Measurements from ENCODE around the gene AFMID. TPM values are rescaled to one million over a fixed set of nuclear protein-coding genes. Genes with fewer than 3 reads are reported as not detected.

The AFMID gene
- total and polyA plus RNA-seq, 2 of the 13 experiments (the other 11 are each of a cell fraction or from before 2014, with no cell fraction given): 249 to 270 TPM

GRCh38 chr17:78236362-78237127, 49.4 kb downstream of the AFMID start (continued):
- no peak for TF ChIP-seq FOXC1 (CRISPR knock-in tag; IDR thresholded peaks at IDR 0.05; ENCODE audit: borderline replicate concordance)
- peak; percentile 75 for TF ChIP-seq PBX2 (CRISPR knock-in tag; IDR thresholded peaks at IDR 0.05)
- TF ChIP-seq ZFYVE20 (CRISPR knock-in tag; IDR thresholded peaks at IDR 0.05; ENCODE audit: borderline replicate concordance, low read depth): no peak
- no peak for TF ChIP-seq ZNF670 (CRISPR knock-in tag; IDR thresholded peaks at IDR 0.05; ENCODE audit: borderline replicate concordance)
- no peak for TF ChIP-seq FOXP1 (IDR thresholded peaks at IDR 0.05)
- no peak for TF ChIP-seq FOXP1 (CRISPR knock-in tag; IDR thresholded peaks at IDR 0.05)
- TF ChIP-seq ZNF589 (CRISPR knock-in tag; conservative IDR thresholded peaks at IDR 0.05): no peak

GRCh38 chr17:78237401-78238012, 50.3 kb downstream of the AFMID start:
- H3K4me2 ChIP-seq (ENCODE audit: low read depth, low read length): peak overlapping the region; percentile 41
- peaks cover 51% of the 10 kb centered on the region for H3K4me1 ChIP-seq (ENCODE audit: insufficient read depth, low read length)
- no peaks in the 10 kb centered on the region for H4K20me1 ChIP-seq (ENCODE audit: insufficient read depth, low read length)
- ChIA-PET CTCF (ENCODE audit: low intra/inter-chr PET ratio, low total read pairs) (interaction anchor here (1.2 kb wide), 1 partner anchor 13 kb away, joined by 3 read pairs; no protein-coding TSS in a partner anchor), POLR2A (interaction anchor here (0.5 to 1.3 kb wide), 3 partner anchors 49 to 132 kb away, joined by 3 to 4 read pairs (median 4); no protein-coding TSS in a partner anchor)
- H3K27ac ChIP-seq (ENCODE audit: extremely low read length, insufficient read depth, low read length): no peak overlapping the region
- ATAC-seq: no peak
- H3K4me3 ChIP-seq (replicated peaks in 1 of 3; ENCODE audit: insufficient read depth in 1 of 3, low read depth in 2 of 3, low read length in 3 of 3): peak overlapping the region in 1 of 3 experiments; percentile 17; a peak in 1 of 6 replicates
- 16% methylated on average over 8 of the region's 11 CpGs for WGBS (ENCODE audit: low lambda C conversion rate)
- no peak overlapping the region for H2AFZ ChIP-seq (ENCODE audit: low read length)
- DNase-seq (ENCODE audit: low spot score): no peak
- intact Hi-C loops (cut with micrococcal nuclease; ENCODE audit: unreplicated experiment): no loop called here
- H3K9me3 ChIP-seq (ENCODE audit: low read length): no peaks in the 10 kb centered on the region
- BruUV-seq (replicated peaks): no TSS peak
- no peaks in the 10 kb centered on the region for H3K36me3 ChIP-seq (replicated peaks in 1 of 2; ENCODE audit: control insufficient read depth in 1 of 2, insufficient read depth in 2 of 2, low read length in 2 of 2)
- FAIRE-seq: no peak
- H3K27me3 ChIP-seq (ENCODE audit: control insufficient read depth in 1 of 2, insufficient read depth in 2 of 2, low read length in 2 of 2): peaks cover 13 to 64% of the 10 kb centered on the region in 2 experiments; a peak in 4 of 5 replicates
- in situ Hi-C loops (cut with HindIII; ENCODE audit: extremely low pct_ligation_motif_present, low pct_unique_long_range_greater_than_20kb): no loop called here
- no peak overlapping the region for H3K9ac ChIP-seq (ENCODE audit: insufficient read depth, low read depth, low read length)
- no peaks in the 10 kb centered on the region for H3K79me2 ChIP-seq (ENCODE audit: insufficient read depth, low read length)
- no peak for TF ChIP-seq ISX (CRISPR knock-in tag; conservative IDR thresholded peaks at IDR 0.05)
- peak; percentile 12; the same call in 1 of the 2 replicates for TF ChIP-seq ZNF292 (CRISPR knock-in tag; IDR thresholded peaks at IDR 0.05; ENCODE audit: borderline replicate concordance, low read depth)
- TF ChIP-seq, protein P1, sequence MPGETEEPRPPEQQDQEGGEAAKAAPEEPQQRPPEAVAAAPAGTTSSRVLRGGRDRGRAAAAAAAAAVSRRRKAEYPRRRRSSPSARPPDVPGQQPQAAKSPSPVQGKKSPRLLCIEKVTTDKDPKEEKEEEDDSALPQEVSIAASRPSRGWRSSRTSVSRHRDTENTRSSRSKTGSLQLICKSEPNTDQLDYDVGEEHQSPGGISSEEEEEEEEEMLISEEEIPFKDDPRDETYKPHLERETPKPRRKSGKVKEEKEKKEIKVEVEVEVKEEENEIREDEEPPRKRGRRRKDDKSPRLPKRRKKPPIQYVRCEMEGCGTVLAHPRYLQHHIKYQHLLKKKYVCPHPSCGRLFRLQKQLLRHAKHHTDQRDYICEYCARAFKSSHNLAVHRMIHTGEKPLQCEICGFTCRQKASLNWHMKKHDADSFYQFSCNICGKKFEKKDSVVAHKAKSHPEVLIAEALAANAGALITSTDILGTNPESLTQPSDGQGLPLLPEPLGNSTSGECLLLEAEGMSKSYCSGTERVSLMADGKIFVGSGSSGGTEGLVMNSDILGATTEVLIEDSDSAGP (CRISPR knock-in tag; IDR thresholded peaks at IDR 0.05; ENCODE audit: borderline replicate concordance): peak; percentile 57; the same call in 1 of the 2 replicates
- TF ChIP-seq GABPA (IDR thresholded peaks at IDR 0.05; ENCODE audit: low read depth, low read length): no peak
- no peak for TF ChIP-seq GABPA (CRISPR knock-in tag; IDR thresholded peaks at IDR 0.05; ENCODE audit: low read depth)
- peak; percentile 65; the same call in 1 of the 2 replicates for TF ChIP-seq EZH2 (conservative IDR thresholded peaks at IDR 0.05; ENCODE audit: low read depth, low read length)
- TF ChIP-seq GMEB2 (CRISPR knock-in tag; IDR thresholded peaks at IDR 0.05; ENCODE audit: low read depth): no peak
- no peak for TF ChIP-seq TBX2 (CRISPR knock-in tag; IDR thresholded peaks at IDR 0.05; ENCODE audit: borderline replicate concordance)
- no peak for TF ChIP-seq SIN3A (IDR thresholded peaks at IDR 0.05; ENCODE audit: borderline replicate concordance, low read depth, low read length)
- TF ChIP-seq, protein P2, sequence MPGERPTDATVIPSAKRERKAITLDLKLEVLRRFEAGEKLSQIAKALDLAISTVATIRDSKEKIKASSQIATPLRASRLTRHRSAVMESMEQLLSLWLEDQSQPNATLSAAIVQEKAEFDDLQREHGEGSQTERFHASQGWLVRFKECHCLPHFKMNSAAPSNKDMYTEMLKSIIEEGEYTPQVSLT (CRISPR knock-in tag; IDR thresholded peaks at IDR 0.05; ENCODE audit: borderline replicate concordance, low read depth): no peak
- no peak for TF ChIP-seq REXO4 (CRISPR knock-in tag; IDR thresholded peaks at IDR 0.05; ENCODE audit: borderline replicate concordance)

All from HepG2 (cell line).